Transverse colon (tissue), 4 donors: ENCODE results near the gene S100A2.

Source experiments
- EP300 ChIP-seq: sonication (generic); formaldehyde crosslinking; IDR thresholded peaks from one replicate; pipeline ENCODE4 v1.6.1; 2017; ENCODE audit warnings: antibody characterized with exemption, low read depth
- POLR2A ChIP-seq: fragments of 450-650 bp; IDR thresholded peaks from one replicate; pipeline ENCODE4 v1.6.1; 2016; ENCODE audit warnings: antibody characterized with exemption, mild to moderate bottlenecking, moderate library complexity
- POLR2AphosphoS5 ChIP-seq, 3 donors: sonication (generic); formaldehyde crosslinking; IDR thresholded peaks; one replicate each; pipeline ENCODE4 v1.6.1; 2016; ENCODE audit warnings: antibody characterized with exemption in 3 of 3
- TF ChIP-seq, protein P1 (sequence below), 5 experiments: fragments of 200-600 bp in 3 of 5; fragments of 450-650 bp in 2 of 5; sonication (generic) in 3 of 5; IDR thresholded peaks; 1 replicate in 2 of 5; 2 replicates in 3 of 5; pipeline ENCODE4 v1.5.1; 2016 to 2017; ENCODE audit warnings: antibody characterized with exemption in 5 of 5, inconsistent platforms in 3 of 5, mild to moderate bottlenecking in 2 of 5, moderate library complexity in 1 of 5

DNA sequence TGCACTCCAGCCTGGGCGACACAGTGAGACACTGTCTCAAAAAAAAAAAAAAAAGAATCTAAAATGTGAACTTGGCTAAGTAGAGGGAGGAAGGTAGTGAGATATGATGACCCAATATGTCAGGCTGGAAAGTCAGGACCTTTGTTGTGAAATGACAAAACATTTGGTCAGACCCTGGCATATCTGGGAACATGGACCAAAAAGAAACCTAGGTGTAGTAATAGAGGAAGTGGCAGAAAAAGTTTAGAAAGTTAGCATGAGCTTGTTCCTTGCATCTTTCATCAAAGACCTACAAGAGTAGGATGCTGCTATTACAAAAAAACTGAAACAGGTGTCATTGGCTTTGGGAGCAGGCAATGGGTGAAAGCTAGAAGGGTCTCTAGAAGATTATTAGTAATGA, 9.3 kb downstream of the S100A2 start:
- TF ChIP-seq POLR2AphosphoS5 (IDR thresholded peaks at IDR 0.05) (no peak), EP300 (no peak), POLR2A (no peak)
- TF ChIP-seq, protein P1, sequence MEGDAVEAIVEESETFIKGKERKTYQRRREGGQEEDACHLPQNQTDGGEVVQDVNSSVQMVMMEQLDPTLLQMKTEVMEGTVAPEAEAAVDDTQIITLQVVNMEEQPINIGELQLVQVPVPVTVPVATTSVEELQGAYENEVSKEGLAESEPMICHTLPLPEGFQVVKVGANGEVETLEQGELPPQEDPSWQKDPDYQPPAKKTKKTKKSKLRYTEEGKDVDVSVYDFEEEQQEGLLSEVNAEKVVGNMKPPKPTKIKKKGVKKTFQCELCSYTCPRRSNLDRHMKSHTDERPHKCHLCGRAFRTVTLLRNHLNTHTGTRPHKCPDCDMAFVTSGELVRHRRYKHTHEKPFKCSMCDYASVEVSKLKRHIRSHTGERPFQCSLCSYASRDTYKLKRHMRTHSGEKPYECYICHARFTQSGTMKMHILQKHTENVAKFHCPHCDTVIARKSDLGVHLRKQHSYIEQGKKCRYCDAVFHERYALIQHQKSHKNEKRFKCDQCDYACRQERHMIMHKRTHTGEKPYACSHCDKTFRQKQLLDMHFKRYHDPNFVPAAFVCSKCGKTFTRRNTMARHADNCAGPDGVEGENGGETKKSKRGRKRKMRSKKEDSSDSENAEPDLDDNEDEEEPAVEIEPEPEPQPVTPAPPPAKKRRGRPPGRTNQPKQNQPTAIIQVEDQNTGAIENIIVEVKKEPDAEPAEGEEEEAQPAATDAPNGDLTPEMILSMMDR (IDR thresholded peaks at IDR 0.05): no peak
